ENCODE data around the gene GRIK1. TPM values are rescaled to one million over a fixed set of nuclear protein-coding genes. Genes with fewer than 3 reads are reported as not detected.

Gene GRIK1
- total RNA-seq, 2 donors from 2014 or later, result 0.21 TPM; not detected in 1

DNA sequence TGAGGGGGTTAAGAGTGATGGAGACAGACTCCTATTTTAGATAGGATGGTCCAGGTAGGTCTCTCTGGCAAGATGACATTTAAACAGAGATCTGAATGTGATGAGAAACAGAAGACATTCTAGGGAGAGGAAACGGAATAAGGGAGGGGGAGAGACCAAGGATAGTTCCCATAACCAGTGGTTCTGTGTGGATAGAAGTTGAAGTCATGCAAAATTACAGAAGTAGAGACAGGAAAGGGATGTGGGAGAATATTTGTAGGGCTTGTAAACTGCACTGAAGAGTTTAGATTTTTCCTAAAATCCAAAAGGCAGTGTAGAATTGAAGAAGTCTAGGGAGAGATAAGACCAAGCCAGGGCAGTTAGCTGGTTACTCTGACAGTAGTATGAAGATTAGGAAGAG lies 200.6 kb downstream of the GRIK1 start:
- no peak for ATAC-seq (ENCODE audit: insufficient number of reproducible peaks, low FRiP score, low read depth)
- Histone ChIP-seq H3K4me1 (ENCODE audit: control insufficient read depth in 1 of 2, low read depth in 2 of 2) (peaks cover 0 to 7% of the 10 kb centered on the region in 2 donors), H3K36me3 (no peaks in the 10 kb centered on the region), H3K9me3 (no peaks in the 10 kb centered on the region), H3K27ac (no peak overlapping the region), H3K27me3 (replicated peaks; ENCODE audit: insufficient read depth) (no peaks in the 10 kb centered on the region), H3K4me3 (no peak overlapping the region)
- no peak for TF ChIP-seq CTCF (IDR thresholded peaks at IDR 0.05)
- no peak for DNase-seq (ENCODE audit: low spot score)

- Histone ChIP-seq H3K27me3 (replicated peaks; ENCODE audit: insufficient read depth) (no peaks in the 10 kb centered on the region), H3K36me3 (no peaks in the 10 kb centered on the region), H3K4me1 (ENCODE audit: control insufficient read depth in 1 of 2, low read depth in 2 of 2) (peaks cover 0 to 7% of the 10 kb centered on the region in 2 donors), H3K9me3 (no peaks in the 10 kb centered on the region), H3K27ac (no peak overlapping the region), H3K4me3 (no peak overlapping the region)
- TF ChIP-seq CTCF (IDR thresholded peaks at IDR 0.05), result no peak
- ATAC-seq (ENCODE audit: insufficient number of reproducible peaks, low FRiP score, low read depth) (no peak), DNase-seq (ENCODE audit: low spot score) (no peak)
Observed at GRCh38 chr21:29738730-29739129, 201.1 kb downstream of the GRIK1 start.

DNA sequence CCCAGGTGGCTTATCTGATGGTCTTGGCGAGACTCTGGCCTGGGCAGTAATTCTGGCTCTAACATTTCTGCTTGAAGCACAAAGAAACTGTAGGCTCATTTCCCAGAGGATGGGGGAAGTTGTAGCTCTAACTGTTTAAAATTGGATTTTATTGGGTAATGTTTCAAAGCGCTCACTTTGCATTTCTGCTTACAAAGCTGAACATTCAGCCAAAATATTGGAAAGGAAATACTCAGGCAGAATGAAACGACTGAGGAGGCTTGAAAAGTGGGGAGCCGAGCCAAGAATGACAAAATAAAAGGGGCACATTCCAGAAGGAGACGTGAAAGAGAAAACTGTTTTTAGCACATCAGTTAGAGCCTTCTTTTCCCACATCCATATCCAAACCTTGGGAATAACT lies 202.6 kb downstream of the GRIK1 start:
- no peak overlapping the region for H3K4me3 ChIP-seq
- peaks cover 0 to 7% of the 10 kb centered on the region in 2 donors for H3K4me1 ChIP-seq (ENCODE audit: control insufficient read depth in 1 of 2, low read depth in 2 of 2)
- H3K27me3 ChIP-seq (replicated peaks; ENCODE audit: insufficient read depth), result no peaks in the 10 kb centered on the region
- H3K36me3 ChIP-seq, result no peaks in the 10 kb centered on the region
- DNase-seq (ENCODE audit: low spot score), result no peak
- H3K27ac ChIP-seq, result no peak overlapping the region
- no peaks in the 10 kb centered on the region for H3K9me3 ChIP-seq
- no peak for TF ChIP-seq CTCF (IDR thresholded peaks at IDR 0.05)
- ATAC-seq (ENCODE audit: insufficient number of reproducible peaks, low FRiP score, low read depth), result no peak

DNA sequence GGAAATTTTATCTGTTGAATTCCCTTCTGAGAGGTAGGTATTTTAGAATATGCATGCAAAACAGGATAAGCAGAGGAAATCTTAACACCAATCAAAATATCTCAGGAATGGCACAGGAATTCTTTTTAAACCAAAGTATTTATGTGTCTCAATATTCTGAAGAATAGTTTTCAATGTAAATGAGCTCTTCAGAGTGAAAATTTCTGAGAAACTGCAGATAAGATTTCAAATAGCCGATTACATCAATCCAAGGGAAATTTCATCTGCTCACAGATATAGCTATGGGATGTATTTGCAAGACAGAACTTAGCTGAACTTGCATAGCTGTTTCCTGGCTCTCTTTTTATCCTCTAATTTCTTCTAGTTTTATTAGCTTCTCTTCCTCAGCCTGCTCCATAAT lies 209.5 kb downstream of the GRIK1 start:
- no peaks in the 10 kb centered on the region for H3K36me3 ChIP-seq
- H3K27ac ChIP-seq, result no peak overlapping the region
- DNase-seq (ENCODE audit: low spot score) (no peak), ATAC-seq (ENCODE audit: insufficient number of reproducible peaks, low FRiP score, low read depth) (no peak)
- no peaks in the 10 kb centered on the region for H3K27me3 ChIP-seq (replicated peaks; ENCODE audit: insufficient read depth)
- no peaks in the 10 kb centered on the region for H3K4me1 ChIP-seq (ENCODE audit: control insufficient read depth in 1 of 2, low read depth in 2 of 2)
- no peaks in the 10 kb centered on the region for H3K9me3 ChIP-seq
- no peak for TF ChIP-seq CTCF (IDR thresholded peaks at IDR 0.05)
- H3K4me3 ChIP-seq, result no peak overlapping the region

DNA sequence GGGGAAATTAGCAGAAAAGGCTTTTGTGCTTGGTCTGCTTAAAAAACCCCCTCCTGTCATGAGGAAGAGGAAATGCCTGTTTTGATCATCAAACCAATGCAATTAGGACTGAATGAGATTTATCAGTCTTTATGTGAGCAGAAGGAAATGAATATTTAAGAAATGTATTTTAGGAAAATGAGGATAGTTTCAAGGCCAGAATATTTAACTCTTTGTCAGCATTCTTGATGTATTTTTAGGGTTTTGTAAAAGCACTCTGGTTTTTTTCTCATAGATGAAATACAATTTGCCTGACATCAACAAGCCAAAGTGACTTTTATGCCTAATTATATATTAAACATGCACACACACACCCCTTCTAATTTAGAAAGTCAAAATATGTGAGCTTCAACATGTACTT lies 213.8 kb downstream of the GRIK1 start:
- TF ChIP-seq CTCF (IDR thresholded peaks at IDR 0.05), result no peak
- H3K36me3 ChIP-seq, result no peaks in the 10 kb centered on the region
- no peak for DNase-seq (ENCODE audit: low spot score)
- H3K27me3 ChIP-seq (replicated peaks; ENCODE audit: insufficient read depth), result no peaks in the 10 kb centered on the region
- no peak overlapping the region for H3K4me3 ChIP-seq
- no peak for ATAC-seq (ENCODE audit: insufficient number of reproducible peaks, low FRiP score, low read depth)
- no peaks in the 10 kb centered on the region for H3K4me1 ChIP-seq (ENCODE audit: control insufficient read depth in 1 of 2, low read depth in 2 of 2)
- H3K27ac ChIP-seq, result no peak overlapping the region
- no peaks in the 10 kb centered on the region for H3K9me3 ChIP-seq

Data from thoracic aorta (tissue), 2 donors.